ENCODE data around the gene DEXI.
"Not testable (repeated sequence)": the region's sequence is repeated elsewhere in the genome, so short reads cannot be mapped to it uniquely, and the experiment has no call there.

DEXI gene

GRCh38 chr16:10968498-10968897 is 26.2 kb upstream of the DEXI start:
- no peak for DNase-seq

- no peak for DNase-seq
Observed at GRCh38 chr16:10967986-10968385, 25.7 kb upstream of the DEXI start.

GRCh38 chr16:10966559-10966958 is 24.3 kb upstream of the DEXI start:
- DNase-seq: not testable (repeated sequence)

GRCh38 chr16:10966129-10966528 is 23.9 kb upstream of the DEXI start:
- DNase-seq: no peak

- no peak for DNase-seq
Observed at GRCh38 chr16:10965440-10966061, 23.3 kb upstream of the DEXI start.

- DNase-seq: no peak
Observed at GRCh38 chr16:10964891-10965326, 22.6 kb upstream of the DEXI start.

- peak; percentile 76 for DNase-seq
Observed at GRCh38 chr16:10964039-10964890, 22.0 kb upstream of the DEXI start.

GRCh38 chr16:10961231-10961630 is 19.0 kb upstream of the DEXI start:
- peak; percentile 75 for DNase-seq

GRCh38 chr16:10959161-10959560 is 16.9 kb upstream of the DEXI start:
- DNase-seq: no peak

- no peak for DNase-seq
Observed at GRCh38 chr16:10957771-10958482, 15.7 kb upstream of the DEXI start.

- DNase-seq: no peak
Observed at GRCh38 chr16:10954903-10955302, 12.6 kb upstream of the DEXI start.

GRCh38 chr16:10951026-10951425 is 8.8 kb upstream of the DEXI start:
- DNase-seq: no peak

GRCh38 chr16:10950393-10950792 is 8.1 kb upstream of the DEXI start:
- DNase-seq: no peak

- peak; percentile 79 for DNase-seq
Observed at GRCh38 chr16:10949424-10949970, 7.2 kb upstream of the DEXI start.

GRCh38 chr16:10947211-10947787 is 5.0 kb upstream of the DEXI start:
- DNase-seq: no peak

- DNase-seq: no peak
Observed at GRCh38 chr16:10946308-10946707, 4.0 kb upstream of the DEXI start.

- no peak for DNase-seq
Observed at GRCh38 chr16:10945065-10945787, 3.0 kb upstream of the DEXI start.

GRCh38 chr16:10944249-10945064 is 2.2 kb upstream of the DEXI start, which contains the start of gene CLEC16A:
TSS of gene CLEC16A (plus strand) at chr16:10944564. CDS start at chr16:10944718, 154 bp downstream.
- DNase-seq: peak; percentile 95

- no peak for DNase-seq
Observed at GRCh38 chr16:10943064-10943353, 741 bp upstream of the DEXI start.

GRCh38 chr16:10941935-10942351 is 325 bp downstream of the DEXI start:
- DNase-seq: not testable (repeated sequence)

Measured in fibroblast of skin of back (primary cell).